GM21825 (cell line): ENCODE results near the gene TMEM33.

Experiments used
- ATAC-seq: cut with Tn5 transposase; IDR thresholded peaks from one replicate; pipeline ENCODE4 v1.9.1; 2021; ENCODE audit warnings: mild to moderate bottlenecking, moderate library complexity; ENCODE audit not compliant: unreplicated experiment

TMEM33 gene

GRCh38 chr4:41992967-41993857, 58.0 kb downstream of the TMEM33 start:
- ATAC-seq: no peak

DNA sequence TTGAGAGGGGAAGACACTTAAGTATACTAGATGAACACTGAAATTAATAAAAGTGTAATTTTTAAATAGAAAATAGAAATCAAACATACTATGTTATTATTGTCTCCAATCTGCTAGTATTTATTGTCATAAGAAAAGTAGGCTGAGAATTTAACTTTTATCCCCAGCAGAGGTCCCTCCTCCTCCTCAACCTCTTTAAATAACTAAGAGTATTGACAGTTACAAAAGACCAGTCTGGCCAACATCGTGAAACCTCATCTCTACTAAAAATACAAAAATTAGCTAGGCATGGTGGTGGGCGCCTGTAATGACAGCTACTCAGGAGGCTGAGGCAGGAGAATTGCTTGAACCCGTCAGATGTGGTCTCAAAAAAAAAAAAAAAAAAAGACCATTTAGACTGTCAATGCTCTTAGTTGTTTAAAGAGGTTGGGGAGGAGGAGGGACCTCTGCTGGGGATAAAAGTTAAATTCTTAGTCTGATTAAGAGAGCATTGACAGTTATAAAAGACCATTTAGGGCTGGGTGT, 59.3 kb downstream of the TMEM33 start:
- ATAC-seq: no peak

GRCh38 chr4:41998019-41998418, 62.8 kb downstream of the TMEM33 start:
- ATAC-seq: no peak

GRCh38 chr4:41999321-41999720, 64.1 kb downstream of the TMEM33 start:
- no peak for ATAC-seq

- ATAC-seq: no peak
Measured at GRCh38 chr4:42008011-42008786, 73.0 kb downstream of the TMEM33 start.
